Thoracic aorta (tissue), 2 donors: ENCODE measurements around the gene GTF2H2. TPM values are rescaled to one million over a fixed set of nuclear protein-coding genes. Genes with fewer than 3 reads are reported as not detected.
A peak's percentile ranks its signal among the peaks of the same experiment; 100 is the strongest.
"Not testable (repeated sequence)": the region's sequence is repeated elsewhere in the genome, so short reads cannot be mapped to it uniquely, and the experiment has no call there.

Experiments
- ATAC-seq: fragments of 150-250 bp; one replicate; pipeline ENCODE4 v1.8.0; 2017; ENCODE audit warnings: low read depth; ENCODE audit not compliant: insufficient number of reproducible peaks, low FRiP score
- DNase-seq: peaks from one replicate; pipeline ENCODE4 v3.0.0-alpha.2; 2020; ENCODE audit warnings: low spot score
- H3K27ac ChIP-seq, 2 donors: fragments of 200-600 bp; sonication (generic); 1 replicate in 1 of 2; 2 replicates in 1 of 2; pipeline ENCODE4 v1.5.1; 2016; ENCODE audit warnings: mild to moderate bottlenecking in 2 of 2, moderate library complexity in 2 of 2
- H3K27me3 ChIP-seq: fragments of 200-600 bp; sonication (generic); replicated peaks from 2 replicates; pipeline ENCODE4 v1.6.0; 2016; ENCODE audit warnings: mild to moderate bottlenecking; ENCODE audit not compliant: insufficient read depth
- H3K36me3 ChIP-seq: fragments of 200-600 bp; sonication (generic); one replicate; pipeline ENCODE4 v1.5.1; 2016
- H3K4me1 ChIP-seq, 2 donors: fragments of 200-600 bp; sonication (generic); 1 replicate in 1 of 2; 2 replicates in 1 of 2; pipeline versions ENCODE4 v1.5.1 to v1.6.0; 2016; ENCODE audit warnings: low read depth in 2 of 2, mild to moderate bottlenecking in 1 of 2; ENCODE audit not compliant: control insufficient read depth in 1 of 2
- H3K4me3 ChIP-seq: fragments of 200-600 bp; sonication (generic); 2 replicates; pipeline ENCODE4 v1.5.1; 2016; ENCODE audit warnings: mild to moderate bottlenecking
- H3K9me3 ChIP-seq: fragments of 200-600 bp; sonication (generic); 2 replicates; pipeline ENCODE4 v1.5.1; 2016
- total RNA-seq, 2 donors: library from RNA; depleted of rRNA; stranded (reverse); fragments of >200 nt; gene quantifications; one replicate each; pipeline versions ENCODE4 v1.1.0 to v1.2.3, GENCODE V29; 2016

Gene GTF2H2
- total RNA-seq = 10 to 100 TPM; 24.5 to 32.6 TPM

GRCh38 chr5:71067262-71067928, at the start of gene GTF2H2:
Gene GTF2H2 (minus strand): TSS chr5:71067676. CDS start chr5:71062763, 4,913 bp downstream.
- H3K27ac ChIP-seq, H3K9me3 ChIP-seq, DNase-seq, H3K27me3 ChIP-seq, H3K4me1 ChIP-seq, H3K36me3 ChIP-seq, H3K4me3 ChIP-seq: not testable (repeated sequence)
- ATAC-seq = peak; percentile 64

GRCh38 chr5:71109730-71110275, 42.3 kb upstream of the GTF2H2 start:
- H3K27ac ChIP-seq, DNase-seq, H3K36me3 ChIP-seq, ATAC-seq, H3K4me1 ChIP-seq, H3K9me3 ChIP-seq, H3K27me3 ChIP-seq, H3K4me3 ChIP-seq: not testable (repeated sequence)

GRCh38 chr5:71099996-71100395, 32.5 kb upstream of the GTF2H2 start:
- not testable (repeated sequence) for H3K4me3 ChIP-seq, H3K9me3 ChIP-seq, H3K4me1 ChIP-seq, H3K27ac ChIP-seq, H3K27me3 ChIP-seq, DNase-seq, H3K36me3 ChIP-seq, ATAC-seq

GRCh38 chr5:71097930-71098203, 30.4 kb upstream of the GTF2H2 start:
- H3K36me3 ChIP-seq, ATAC-seq: not testable (repeated sequence)

GRCh38 chr5:71097173-71097929, 29.9 kb upstream of the GTF2H2 start:
- H3K9me3 ChIP-seq, H3K4me3 ChIP-seq, DNase-seq, H3K27ac ChIP-seq, H3K36me3 ChIP-seq, ATAC-seq, H3K27me3 ChIP-seq, H3K4me1 ChIP-seq: not testable (repeated sequence)

More at GRCh38 chr5:71097930-71098203, 30.4 kb upstream of the GTF2H2 start:
- H3K4me1 ChIP-seq, H3K9me3 ChIP-seq, DNase-seq, H3K4me3 ChIP-seq, H3K27ac ChIP-seq, H3K27me3 ChIP-seq: not testable (repeated sequence)

GRCh38 chr5:71089773-71090172, 22.3 kb upstream of the GTF2H2 start:
- not testable (repeated sequence) for ATAC-seq, H3K4me3 ChIP-seq, H3K4me1 ChIP-seq, DNase-seq, H3K27ac ChIP-seq, H3K27me3 ChIP-seq, H3K9me3 ChIP-seq, H3K36me3 ChIP-seq

- H3K4me1 ChIP-seq, H3K4me3 ChIP-seq, DNase-seq, H3K36me3 ChIP-seq, H3K27me3 ChIP-seq, ATAC-seq, H3K27ac ChIP-seq, H3K9me3 ChIP-seq: not testable (repeated sequence)
Measured at GRCh38 chr5:71088754-71089153, 21.3 kb upstream of the GTF2H2 start.

GRCh38 chr5:71086145-71086544, 18.7 kb upstream of the GTF2H2 start:
- not testable (repeated sequence) for H3K27me3 ChIP-seq, H3K9me3 ChIP-seq, ATAC-seq, H3K36me3 ChIP-seq, H3K27ac ChIP-seq, DNase-seq, H3K4me1 ChIP-seq, H3K4me3 ChIP-seq

- not testable (repeated sequence) for H3K27ac ChIP-seq, H3K36me3 ChIP-seq, ATAC-seq, H3K4me3 ChIP-seq, H3K27me3 ChIP-seq, H3K4me1 ChIP-seq, DNase-seq, H3K9me3 ChIP-seq
Measured at GRCh38 chr5:71084280-71085063, 17.0 kb upstream of the GTF2H2 start.

- not testable (repeated sequence) for ATAC-seq, H3K9me3 ChIP-seq, H3K36me3 ChIP-seq, DNase-seq, H3K4me3 ChIP-seq, H3K27ac ChIP-seq, H3K4me1 ChIP-seq, H3K27me3 ChIP-seq
Measured at GRCh38 chr5:71082898-71083297, 15.4 kb upstream of the GTF2H2 start.

GRCh38 chr5:71082340-71082739, 14.9 kb upstream of the GTF2H2 start:
- H3K4me1 ChIP-seq, H3K27ac ChIP-seq, H3K27me3 ChIP-seq, ATAC-seq, H3K9me3 ChIP-seq, H3K4me3 ChIP-seq, H3K36me3 ChIP-seq, DNase-seq: not testable (repeated sequence)

GRCh38 chr5:71061322-71061721, 6.2 kb downstream of the GTF2H2 start:
- not testable (repeated sequence) for H3K9me3 ChIP-seq, H3K4me1 ChIP-seq, H3K27ac ChIP-seq, DNase-seq, H3K27me3 ChIP-seq, ATAC-seq, H3K4me3 ChIP-seq, H3K36me3 ChIP-seq
